Activated effector memory CD4-positive, alpha-beta T cell treated with Interleukin-2 at 50 U/mL for 16 hours (primary cell): Measurements from ENCODE around the gene PRF1.
A peak's percentile ranks its signal among the peaks of the same experiment; 100 is the strongest.

ENCODE experiments used
- DNase-seq: peaks from one replicate; pipeline ENCODE4 v3.0.0-alpha.2; 2020

The PRF1 gene

DNA sequence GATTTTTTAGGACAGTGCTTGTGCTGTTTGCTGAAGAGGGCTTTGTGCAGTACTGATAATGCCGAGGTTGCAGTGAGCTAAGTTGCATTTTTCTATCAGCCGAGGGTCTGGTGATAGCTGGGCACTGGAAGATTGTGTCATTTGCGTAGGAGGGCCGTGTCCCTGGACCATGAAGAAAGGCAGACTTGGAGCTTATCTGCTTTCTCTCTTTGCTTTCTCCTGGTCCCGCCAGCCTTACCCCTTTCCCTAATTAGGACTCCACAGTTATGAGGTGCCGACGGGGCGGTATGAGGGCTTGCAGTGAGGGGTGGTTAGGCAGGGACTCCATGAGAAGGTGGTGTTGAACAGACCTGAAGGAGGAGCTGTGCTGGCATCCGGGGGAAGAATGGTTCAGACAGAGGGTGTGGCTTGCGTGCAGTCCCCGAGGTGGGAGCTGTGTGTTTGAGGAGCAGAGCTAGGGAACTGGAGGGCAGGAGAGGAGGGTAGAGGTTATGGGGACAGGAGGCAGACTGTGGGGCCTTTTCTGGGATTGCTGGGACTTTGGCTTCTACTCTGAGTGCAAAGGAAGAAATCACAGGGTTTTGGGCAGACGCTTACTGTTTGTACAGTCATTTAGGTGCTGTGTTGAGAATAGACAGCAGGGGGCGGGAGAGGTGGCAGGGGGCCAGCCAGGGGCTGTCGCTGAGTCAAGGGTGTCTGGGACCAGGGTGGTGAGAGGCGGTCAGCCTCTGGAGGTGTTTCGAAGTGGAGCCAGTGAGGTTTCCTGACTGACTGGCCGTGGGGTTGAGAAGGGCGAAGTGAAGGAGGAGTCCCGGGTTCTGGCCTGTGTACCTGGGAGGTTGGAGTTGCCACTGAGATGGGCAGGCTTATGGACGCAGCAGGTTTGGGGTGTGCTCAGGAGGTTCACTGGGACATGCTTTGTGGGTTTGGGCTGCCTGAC lies 43.4 kb downstream of the PRF1 start:
- peak; percentile 46 for DNase-seq

DNA sequence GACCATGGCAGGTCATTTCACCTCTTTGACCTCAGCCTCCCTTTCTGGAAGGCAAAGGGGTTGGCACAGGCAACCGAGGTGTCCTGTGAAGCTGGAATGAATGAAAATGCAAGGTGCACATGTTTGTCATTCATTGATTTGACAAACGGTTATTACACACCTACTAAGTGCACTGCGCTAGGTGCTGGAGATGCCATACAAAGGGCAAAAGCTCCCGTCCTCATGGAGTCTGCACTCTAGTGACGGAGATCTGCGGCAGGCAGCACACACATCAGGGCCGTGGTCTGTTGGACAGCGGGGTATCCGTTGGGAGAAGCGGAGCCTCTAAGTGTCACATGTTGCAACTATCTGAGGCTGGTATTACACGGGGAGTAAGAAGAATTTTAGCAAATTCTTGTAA lies 44.2 kb downstream of the PRF1 start:
- DNase-seq: no peak

DNA sequence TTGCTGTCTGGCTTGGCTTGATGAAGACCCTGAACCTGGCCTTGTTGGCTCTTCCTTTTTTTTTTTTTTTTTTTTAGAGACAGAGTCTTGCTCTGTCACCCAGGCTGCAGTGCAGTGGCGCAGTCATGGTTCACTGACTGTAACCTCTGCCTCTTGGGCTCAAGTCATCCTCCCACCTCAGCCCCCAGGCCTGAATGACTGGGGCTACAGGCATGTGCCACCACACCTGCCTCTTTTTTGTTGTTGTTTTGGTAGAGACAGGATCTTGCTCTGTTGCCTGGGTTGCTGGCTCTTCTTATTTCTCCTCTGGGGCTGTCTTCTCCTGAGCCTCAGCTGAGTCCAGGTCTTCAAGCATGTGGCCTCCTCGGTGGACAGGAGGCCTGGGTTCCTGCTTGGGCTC lies 44.7 kb downstream of the PRF1 start:
- no peak for DNase-seq

DNA sequence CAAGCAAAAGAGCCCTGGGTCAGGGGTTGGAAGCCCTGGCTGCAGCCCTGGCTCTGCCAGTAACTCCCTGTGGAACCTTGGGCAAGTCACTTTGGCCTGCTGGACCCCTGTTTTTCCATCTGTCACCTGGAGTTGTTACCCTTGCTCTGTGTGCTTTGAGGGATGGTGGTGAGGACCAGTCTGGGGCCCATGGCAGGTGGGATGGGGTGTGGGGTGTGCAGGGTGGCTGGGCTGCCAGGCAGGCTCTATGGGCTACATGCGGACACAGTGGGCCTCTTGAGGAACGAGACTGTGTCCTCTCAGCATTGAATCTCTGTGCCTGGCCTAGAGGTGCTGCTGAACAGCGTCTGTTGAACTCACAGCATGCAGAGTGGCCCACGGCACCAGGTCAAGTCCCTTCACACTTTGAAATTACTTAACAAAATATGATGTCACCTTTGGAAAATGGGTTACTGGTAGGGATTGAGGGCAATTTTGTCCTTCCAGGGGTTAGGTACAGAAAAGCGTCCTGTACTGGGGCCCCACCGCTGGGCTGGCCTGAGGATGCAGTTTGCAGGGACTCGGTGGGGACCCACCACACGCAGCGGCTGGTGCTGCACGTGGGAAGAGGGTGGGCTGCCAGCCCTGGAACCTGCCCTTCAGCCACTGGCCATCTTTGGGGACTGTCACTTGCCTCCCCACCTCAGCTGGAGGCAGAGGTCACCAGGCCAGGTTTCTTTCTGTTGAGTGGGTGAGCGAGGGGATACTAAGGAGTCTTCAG lies 45.3 kb downstream of the PRF1 start:
- DNase-seq: no peak

DNA sequence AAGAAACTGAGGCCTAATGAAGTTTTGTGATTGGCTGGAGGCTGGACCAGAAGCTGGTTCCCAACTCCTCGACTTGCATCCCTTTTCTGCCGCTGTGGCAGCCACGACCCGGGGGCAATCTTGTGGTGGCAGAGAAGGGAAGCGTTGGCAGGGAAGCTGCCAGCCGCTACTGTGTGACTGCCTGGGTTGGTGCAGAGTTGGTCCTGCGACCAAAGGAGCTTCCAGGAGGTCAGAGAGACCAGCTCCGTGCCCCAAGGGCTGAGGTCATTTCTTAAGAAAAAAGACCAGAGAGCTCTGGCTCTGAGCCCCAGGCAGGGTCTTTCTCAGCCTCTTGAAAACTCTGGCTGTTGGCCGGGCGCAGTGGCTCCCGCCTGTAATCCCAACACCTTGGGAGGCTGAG lies 47.2 kb downstream of the PRF1 start:
- DNase-seq: no peak

DNA sequence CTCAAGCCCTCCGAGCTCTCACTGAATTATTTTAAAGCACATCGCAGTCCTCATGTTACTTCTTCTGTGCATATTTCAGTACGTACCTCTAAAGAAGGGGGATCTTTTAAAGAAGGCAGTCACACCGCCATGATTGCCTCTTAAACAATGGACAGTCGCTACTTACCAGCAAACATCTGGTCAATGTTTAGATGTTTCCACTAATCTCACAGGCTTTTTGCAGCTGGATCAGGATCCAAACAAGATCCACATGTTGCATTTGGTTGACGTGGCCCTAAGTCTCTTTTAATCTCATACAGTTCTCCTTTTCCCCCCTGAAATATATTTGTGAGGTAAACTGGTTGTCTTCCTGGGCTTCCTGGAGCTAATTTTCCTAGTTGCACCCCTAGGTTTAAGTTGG lies 50.0 kb downstream of the PRF1 start:
- no peak for DNase-seq

DNA sequence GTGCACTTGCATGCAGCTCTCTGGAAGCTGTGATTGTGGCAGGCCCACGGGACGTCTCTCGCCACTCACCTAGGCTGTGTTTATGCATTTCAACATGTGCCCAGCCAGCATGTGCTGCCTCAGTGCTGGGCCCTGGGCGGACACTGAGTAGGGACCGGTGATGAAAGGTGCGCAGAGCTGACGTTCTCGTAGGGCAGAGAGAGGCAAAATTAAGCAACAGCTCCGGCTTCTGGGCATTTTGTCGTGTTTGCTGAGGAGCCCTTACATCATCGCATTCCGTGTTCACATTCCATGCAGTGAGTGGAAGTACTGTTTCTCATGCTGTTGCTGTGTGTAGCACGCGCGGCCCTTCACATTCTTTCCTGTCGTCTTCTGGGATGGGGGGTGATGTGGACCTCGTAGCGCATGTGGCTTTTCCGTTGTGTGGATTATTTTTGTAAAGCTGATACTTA lies 50.5 kb downstream of the PRF1 start:
- DNase-seq: no peak

DNA sequence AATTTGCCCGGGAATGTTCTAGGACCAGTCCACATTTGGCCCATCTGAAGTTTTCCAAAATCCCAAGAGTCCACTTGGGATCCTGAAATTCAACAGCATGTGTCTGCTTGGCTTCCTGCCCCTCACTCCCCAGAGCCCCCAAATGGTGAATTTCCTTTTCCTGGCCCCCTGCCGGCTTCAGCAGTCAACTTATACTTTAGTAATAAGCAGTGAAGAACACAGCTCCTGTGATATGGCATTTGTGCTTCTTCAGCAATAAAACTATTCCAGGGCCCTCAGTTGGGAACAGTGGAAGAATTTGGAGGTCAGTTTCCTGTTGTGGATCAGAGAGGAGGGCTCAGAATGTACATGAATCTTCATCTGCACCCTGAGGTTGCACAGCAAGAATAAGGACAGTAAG lies 51.1 kb downstream of the PRF1 start:
- DNase-seq: no peak

DNA sequence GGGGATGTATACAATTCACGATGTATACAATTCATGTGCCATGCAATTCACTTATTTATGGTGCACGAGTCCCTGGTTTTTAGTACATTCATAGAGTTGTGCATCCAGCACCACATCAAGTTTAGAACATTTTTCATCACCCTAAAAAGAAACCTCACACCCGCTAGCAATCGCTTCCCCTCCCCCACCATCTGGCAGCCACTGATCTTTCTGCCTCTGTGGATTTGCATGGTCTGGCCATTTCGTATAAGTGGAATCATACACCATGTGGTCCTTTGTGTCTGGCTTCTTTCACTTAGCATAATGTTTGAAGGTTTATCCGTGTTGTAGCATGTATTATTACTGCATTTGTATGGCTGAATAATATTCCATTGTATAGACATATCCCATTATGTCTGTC lies 52.1 kb downstream of the PRF1 start:
- no peak for DNase-seq

DNA sequence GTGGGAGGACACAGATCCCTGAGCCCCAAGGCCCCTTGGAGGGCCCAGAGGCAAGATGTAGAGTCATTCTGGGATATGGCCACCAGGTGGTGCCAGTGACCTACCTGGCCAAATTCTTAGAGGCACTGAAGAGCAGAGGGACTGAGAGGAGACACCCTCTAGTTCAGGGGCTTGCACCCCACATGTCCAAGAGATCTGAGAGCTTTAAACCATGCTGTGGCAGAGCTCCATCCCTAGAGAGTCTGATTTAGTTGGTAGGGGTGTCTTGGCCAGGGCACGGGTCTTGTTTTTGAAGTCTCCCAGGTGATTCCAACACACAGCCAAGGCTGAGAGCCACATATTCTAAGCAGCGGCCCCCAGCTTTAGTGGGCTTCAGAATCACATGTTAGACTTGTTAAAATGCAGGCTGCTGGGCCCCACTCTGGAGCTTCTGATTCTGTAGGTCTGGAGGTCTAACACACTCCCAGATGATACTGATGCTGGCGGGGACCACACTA lies 52.5 kb downstream of the PRF1 start:
- DNase-seq: peak; percentile 59

DNA sequence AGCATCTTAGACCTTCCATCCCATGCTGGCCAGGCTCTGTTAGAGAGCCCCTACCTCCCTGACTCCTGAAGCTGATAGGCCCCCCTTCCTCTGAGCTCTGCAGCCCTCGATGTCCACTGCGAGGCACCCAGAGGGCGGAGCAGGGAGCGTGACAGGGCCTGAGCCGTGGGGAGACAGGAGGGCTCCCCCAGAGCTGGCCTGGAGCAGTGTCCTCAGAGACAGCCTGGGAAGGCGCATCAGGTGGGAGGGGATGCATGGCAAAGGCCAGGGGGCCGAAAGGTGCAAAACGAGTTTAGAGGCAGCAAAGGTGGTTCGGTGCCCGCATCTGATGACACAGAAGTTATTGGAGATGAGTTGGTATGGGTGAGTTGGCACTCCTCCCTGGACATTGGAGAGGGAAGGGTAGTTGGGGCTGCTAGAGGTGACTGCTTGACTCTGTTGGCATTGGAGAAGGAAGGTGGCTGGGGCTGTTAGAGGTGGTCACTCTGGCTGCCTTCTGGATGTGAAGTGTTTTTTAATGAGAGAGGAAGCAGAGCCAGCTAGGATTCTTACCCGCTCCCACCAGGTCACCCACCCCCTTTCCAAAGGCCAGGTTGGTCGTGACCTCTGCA lies 53.1 kb downstream of the PRF1 start:
- no peak for DNase-seq
